ENCODE measurements around the gene NRG2. TPM values are rescaled to one million over a fixed set of nuclear protein-coding genes. Genes with fewer than 3 reads are reported as not detected.
A peak's percentile ranks its signal among the peaks of the same experiment; 100 is the strongest.

NRG2 gene
- total RNA-seq, 1 experiment from 2014 or later: 0.17 TPM

DNA sequence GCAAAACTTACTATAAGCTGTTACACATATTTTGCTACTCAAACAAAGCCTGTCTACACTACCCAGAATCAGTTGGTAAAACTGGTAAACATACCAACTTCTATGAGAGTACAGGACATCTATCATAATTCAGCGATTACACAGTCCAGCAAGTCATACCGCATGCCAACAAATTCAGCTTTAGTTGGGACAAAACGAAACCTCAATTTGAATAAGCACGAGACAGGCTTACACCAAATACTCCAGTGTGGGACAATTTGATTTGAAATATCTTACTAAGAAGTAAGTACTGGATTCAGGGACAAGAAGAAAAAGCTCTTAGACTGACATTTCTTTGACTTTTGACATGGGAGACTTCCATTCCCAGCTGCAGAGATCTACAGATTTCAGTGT is 2.0 kb downstream of the NRG2 start:
- DNase-seq (ENCODE audit: low read depth): no peak

DNA sequence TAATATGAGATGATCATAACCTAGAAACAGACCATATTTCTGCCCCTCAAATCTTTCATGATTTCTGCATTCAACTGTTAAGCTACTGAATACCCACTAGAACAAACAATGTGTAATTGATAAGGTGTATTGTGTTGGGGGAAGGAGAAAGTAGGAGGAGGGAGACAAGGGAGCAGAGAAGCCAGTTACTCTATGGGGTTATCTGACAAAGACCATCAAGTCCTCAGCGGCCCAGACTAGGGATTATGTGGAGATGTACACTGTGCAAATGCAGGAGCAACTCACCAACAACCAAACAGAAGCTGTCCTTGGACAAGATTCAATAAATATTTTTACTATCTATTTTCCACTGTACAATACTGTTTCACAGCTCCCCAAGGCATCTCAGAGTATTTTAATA is 2.7 kb downstream of the NRG2 start:
- no peak for DNase-seq (ENCODE audit: low read depth)

DNA sequence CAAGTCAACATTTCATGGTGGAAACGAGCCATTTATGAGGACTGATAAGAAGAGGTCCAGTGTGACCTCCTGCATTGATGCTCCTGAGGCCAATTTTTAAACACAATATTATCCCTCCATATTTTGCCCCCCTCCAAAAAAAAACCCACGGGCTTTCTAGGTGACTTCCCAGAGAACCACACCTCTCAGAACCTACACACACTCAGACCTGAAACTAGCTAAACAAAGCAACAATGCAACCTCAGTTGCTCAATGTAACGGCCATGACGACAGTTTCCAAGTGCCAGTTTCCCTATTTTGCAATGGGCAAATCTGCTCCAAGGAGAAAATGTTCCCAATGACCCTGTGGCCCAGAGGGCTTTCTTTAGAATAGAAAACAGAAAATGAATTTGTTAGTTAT is 3.5 kb downstream of the NRG2 start:
- DNase-seq (ENCODE audit: low read depth): no peak

DNA sequence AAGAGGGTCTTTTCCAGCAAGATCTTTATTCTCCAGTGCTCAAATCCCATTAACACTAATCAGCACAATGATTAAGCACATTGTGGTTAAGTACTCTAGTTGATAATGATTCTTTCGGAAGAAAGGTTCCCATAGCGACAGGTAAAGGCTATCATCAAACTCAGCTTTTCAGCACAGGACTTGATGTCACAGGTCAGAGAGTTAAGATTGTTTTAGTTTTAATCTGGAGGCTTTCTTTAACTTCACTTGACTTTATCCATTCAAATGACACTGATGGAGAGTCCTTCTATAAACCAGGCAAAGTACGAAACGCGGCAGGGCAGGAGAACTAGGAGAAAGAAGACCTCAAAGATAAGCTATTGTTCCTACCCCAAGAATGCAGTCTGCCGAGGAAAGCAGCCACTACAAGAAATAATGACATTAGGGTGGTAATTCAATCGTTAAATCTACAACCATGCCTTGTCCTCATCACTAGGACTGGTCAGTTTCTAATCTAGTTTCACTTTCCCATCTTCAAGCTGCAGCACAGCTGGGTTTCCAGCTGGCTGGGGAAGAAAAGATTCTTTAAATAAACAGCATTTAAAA is 4.6 kb downstream of the NRG2 start:
- DNase-seq (ENCODE audit: low read depth): peak; percentile 40

DNA sequence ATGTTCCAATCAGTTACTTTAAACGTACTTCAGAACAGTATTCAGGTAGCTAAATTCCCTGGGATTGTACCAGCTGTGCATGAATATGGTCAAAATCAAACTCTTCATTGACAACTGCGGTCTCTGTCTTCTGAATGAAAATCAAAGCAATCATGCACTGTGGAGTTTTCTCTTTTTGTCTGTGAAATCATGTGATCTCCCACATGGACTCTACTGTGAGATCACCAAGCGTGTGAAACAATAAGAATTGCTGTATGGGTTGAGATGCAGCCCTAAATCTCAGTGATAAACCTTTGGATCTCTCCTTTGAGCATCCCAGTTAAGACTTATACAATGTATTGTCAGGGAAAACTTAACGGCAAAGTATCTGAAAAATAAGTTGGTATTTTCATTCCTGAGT is 6.1 kb downstream of the NRG2 start:
- no peak for DNase-seq (ENCODE audit: low read depth)

DNA sequence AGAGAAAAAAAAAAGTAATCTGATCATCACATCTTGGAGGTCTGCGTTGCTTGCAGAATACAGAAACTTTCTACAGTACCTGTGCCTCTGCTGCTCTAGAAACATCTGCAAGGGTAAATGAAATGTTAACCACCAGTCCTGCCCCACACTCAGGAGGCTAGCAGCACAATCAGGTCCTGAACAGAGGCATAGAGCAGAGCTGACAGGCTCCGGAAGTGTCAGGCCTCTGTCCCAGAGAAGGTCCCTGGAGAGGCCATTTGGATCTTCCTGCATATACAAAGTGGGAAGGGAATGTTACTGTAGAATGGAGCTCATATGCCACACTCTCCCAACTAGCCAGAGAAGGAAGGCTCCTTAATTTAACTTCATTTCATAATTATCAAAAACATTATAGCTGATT is 7.2 kb downstream of the NRG2 start:
- no peak for DNase-seq (ENCODE audit: low read depth)

DNA sequence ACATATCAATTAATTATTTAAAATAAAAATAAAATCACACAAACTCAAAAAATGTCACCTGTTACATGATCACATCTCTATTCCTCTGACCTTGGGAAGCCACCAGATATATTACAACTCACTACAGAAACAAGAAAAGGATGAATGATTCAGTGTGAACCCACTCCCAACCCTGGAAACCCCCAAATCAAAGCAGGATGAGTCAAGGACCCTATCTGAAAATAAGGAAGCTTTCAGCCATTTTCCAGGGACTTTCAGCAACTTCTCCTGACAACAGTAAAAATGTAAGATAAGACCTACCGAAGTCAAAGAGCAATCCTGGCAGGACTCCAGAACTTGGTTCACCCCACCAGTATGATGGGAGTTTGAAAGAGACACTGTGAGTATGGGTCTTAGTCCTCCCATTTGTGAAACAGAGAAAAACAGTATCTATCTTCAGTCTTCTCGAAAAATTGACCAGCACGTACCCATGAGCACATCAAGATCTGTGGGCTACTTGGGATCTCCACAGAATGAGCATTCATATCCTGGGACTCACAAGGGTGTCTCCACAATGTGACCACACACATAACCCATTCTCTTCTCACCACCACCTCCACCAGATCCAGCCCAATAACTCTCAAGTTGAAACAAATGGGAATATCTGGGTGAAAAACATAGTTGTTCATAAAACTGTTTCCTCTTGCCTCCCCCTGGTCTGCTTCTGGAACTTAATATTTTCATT is 9.9 kb downstream of the NRG2 start:
- DNase-seq (ENCODE audit: low read depth): no peak

DNA sequence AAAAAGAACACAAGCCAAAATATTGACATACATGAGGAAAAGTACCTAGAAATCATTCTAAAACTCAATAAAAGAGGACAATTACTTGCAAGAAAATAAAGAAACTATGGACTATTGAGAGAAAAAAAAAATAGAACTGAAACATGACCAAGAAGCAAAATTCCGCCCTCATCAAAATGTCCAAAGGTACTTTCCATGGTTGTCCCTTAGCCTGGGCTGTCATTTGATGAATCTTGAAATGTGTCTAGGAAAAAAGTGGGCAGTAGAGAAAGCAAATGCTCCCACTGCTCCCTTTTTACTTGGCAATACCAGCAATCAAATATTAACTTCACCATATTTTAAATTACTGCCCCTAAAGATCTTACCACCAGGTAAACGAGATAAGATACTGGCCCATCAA is 10.8 kb downstream of the NRG2 start:
- DNase-seq (ENCODE audit: low read depth): no peak

DNA sequence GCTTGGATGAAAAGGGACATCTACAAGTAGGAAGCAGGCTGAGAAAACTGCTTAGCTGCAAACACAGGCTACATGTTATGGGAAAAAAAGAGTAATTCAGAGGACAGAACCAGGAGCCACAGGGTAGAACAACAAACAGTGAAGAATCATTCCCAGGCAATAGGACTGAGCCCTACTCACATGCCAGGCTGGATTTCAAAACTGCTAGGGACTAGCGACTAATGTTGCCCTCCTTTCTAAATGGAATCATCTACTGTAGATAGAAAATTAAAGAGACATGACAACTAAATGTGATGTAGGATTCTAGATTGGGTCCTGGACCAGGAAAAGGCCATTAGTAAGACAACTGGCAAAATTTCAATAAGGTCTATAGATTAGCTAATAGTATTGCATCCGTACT is 15.3 kb downstream of the NRG2 start:
- DNase-seq (ENCODE audit: low read depth): no peak

DNA sequence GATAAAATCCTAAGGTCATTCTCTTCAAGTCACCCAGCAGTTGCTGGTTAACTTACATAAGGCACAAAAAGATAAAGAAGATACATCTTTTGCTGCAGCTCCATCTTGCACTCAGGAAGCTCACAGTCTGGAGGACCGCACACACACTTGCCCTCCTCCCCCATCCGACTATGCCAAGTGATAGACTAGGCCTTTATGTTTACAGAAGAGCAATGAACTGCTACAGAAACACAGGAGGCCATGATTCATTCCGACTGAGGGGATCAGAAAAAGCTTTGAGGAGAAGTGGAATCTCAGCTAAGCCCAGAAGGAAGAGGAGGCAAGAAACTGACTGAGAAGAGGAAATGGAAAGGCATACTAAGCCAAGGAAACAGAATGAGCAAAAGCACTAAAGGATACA is 17.4 kb downstream of the NRG2 start:
- DNase-seq (ENCODE audit: low read depth): no peak

DNA sequence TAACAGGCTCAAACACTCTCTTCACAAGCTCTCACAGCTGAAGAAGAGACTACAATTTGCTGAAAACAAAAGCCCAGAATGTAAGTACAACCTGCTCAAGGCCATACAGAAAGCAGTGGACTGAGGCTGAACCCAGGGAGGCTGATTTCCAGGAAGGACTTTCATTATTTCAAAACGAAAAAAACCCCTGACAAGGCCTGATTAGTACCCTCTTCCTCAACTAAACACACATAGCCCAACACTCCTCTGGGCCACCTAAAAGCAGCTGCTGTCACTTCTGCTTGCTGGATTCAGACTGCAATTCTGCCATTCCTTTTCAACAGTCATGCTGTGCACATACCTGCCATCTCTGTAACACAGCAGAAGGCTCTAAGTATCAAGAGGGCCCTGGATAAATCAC is 18.2 kb downstream of the NRG2 start:
- DNase-seq (ENCODE audit: low read depth): no peak

DNA sequence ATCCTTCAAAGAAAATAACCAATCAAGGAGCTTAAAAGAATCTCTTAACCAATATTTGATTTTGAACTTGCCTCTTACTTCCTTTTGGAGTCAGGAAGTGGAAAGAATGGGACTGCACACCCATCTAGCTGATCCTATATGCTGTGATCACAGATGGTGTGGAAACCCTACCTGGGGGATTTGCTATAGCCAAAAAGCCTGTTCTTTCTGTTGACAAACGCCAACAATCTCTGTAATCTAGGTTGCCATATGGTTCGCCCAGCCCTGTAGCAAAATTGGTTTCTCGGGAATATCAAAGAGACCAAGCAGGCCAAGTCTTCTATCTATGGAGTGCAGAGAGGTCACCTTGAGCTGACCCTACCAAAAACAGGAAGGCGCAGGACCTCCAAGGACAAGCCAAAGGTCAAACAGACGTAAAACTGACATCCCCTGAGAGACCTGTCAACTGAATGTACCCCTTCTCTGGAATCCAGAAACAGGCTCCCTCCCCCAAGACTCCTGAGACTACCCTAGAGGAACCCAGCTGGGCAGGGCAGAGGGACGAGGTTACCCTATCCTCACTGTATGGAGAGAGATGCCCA is 19.4 kb downstream of the NRG2 start:
- no peak for DNase-seq (ENCODE audit: low read depth)

DNA sequence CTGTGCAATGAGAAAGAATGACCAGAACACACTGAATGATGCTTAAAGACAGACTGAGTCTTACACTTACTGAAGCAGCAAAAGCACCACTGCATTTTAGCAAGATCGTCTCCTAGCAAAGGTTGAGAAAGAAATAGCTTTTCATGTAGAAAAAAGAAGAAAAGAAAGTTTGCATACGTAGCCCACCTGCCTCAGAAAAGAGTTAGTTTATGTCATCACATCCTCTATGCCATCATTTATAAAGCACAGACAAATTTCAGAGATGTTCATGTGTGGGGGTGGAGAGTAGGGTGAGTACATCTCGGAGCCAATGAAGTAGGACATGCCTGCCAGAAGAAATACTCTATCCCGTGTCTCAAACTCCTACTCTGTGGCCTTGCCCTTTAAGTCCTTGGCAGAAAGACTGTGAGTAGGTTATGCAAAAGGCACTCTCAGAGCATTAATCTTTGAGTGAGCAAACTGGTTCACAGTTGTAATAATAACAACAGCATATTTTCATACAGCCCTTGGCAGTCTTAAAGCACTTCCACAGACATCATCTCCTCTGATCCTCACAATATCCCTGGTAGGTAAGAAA is 22.4 kb downstream of the NRG2 start:
- DNase-seq (ENCODE audit: low read depth): no peak

DNA sequence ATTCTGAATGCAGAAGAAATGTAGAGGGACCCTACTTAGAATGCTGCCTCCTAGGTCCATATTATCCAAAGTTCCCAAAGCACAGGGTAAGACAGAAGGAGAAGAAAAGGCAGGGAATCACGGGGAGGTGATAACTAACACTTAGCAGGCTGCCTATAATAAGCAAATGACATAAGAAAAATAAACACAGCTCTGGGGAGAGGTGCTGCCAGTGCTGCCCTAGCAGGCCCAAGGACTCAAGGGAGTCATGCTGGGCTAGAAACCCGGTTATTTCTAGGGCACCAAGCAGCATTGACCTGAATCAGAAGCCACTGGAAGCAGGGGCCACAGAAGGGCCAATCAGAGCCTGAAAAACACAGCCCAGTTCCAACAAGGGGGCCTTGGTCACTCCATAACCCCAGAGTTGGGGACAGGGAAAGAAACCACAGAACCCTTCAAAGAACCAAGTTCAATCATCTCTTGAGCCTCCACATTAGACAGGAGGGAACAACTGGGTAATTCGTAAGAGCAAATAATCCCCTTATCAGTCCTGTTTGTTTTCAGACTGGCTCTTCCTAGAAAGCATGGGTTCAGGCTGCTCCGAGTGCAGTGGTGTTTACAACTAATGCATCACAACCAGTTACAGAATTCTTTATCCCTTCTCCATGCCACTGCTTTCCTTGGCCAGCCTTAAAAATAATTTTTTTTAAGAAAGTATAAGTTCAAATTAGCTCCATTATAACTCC is 24.0 kb downstream of the NRG2 start:
- DNase-seq (ENCODE audit: low read depth): no peak

DNA sequence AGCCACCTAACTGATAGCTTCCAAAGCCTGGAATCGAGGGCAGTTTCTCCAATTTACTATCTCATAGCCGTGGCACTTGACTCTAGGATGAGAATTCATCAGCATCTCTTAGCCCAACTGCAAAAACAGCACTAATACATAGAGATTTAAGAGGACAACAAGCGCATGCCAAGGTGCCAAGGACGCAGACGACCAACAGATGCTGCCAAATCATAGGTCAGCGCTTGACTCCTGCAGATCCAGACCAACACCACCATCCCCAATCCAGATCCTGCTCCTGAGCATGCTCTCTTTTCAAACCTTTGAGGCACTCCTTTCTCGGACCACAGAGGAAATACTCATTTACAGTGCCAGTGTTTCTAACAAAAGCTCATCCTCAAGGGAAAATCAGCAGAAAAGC is 24.6 kb downstream of the NRG2 start:
- DNase-seq (ENCODE audit: low read depth): no peak

DNA sequence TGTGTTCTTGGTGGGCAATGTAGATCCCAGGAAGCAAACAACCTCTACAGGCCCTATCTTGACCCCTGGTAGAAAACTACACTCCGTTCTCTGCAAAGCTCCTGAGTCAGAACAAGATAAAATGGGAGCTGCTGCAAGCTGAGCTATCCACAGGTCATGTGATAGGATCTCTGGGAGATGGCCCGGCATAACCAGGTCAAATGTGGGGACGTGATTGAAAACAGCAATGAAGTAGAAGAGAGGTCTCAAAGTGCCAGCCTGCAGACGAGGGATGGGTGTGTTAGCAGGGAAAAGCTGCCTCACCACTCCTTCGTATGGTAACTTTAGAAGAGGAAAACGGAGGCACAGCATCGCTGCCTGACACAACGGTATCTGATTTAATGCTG is 25.0 kb downstream of the NRG2 start:
- DNase-seq (ENCODE audit: low read depth): no peak

DNA sequence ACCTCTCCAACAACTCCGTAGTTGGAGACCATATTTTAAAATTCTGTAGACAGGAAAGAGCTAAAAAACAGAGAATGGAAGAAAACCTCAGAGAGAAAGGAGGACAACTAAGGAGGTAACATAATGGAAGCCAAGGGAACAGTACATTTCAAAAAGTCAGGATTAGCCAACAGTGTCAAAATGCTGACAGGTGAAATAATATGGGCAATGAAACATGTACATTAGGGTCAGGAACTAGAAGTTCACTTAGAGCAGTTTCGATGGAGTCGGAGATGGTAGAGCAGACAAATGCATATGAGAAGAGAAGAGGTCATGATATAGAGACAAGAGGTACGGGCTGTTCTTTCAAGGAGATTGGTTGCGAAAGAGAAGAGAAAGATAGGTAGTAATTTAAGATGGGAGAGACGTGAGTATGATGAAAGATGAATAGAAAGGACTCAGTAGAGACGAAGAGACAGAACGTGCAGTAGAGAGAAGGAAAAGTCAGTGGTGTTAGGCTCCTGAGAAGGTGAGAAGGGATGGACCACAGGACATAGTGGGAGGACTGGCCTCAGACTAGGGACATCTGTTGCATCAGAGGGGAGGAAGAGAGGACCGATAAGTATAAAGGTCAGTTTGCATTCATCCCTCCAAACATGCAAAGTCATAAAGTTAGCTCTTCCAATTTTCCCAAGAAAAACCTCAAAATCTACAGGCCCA is 25.6 kb downstream of the NRG2 start:
- no peak for DNase-seq (ENCODE audit: low read depth)

DNA sequence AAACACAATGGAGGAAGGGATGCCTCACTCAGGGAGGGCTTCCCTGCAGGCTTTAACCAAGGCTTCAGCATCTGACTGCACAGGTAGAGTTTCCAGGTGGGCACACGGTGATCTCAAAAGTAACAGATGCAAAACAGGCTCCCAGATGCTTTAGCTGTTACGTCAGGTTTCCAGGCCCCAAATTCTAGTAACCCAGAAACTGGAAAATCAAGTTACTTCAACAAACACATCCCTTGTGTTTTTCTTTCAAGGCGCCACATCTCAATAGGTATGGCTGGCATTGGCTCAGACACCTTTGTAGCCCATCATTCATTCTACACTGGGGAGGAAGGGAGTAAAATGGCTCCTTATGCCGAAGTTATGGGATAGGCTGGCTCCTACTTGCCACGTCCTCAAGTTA is 27.4 kb downstream of the NRG2 start:
- DNase-seq (ENCODE audit: low read depth): no peak

DNA sequence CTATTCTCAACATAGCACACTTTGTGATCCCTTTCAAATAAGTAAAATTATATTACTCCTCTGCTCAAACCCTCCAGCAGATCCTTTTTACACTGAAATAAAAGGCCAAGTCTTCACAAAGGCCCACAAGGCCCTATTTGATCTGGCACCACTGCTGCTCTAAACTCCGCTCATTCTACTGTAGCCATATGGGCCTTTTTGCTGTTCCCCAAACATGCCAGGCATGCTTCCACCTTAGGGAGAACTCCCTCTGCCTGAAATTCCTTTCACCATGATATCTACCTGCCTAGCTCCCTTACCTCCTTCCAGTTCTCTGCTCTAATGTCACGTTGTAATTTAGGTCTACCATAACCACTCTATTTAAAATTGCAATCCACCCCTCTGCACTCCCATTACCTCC is 28.3 kb downstream of the NRG2 start:
- no peak for DNase-seq (ENCODE audit: low read depth)

DNA sequence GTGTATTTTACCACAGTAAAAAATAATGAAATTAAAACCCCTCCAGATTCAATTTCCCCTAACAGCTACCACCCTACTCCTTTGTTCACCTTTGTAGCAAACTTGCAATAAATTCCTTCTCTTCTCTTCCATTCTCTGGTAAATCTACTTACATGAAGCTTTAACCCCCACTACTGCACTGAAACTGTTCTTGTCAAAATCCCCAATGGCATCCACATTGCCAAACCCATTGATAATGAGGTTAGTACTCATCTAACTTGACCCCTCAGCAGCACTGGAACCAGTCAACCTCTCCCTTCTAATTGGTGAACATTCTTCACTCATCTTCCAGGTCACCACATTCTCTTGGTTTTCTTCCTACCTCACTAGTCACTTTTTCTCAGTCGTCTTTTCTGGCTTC is 29.6 kb downstream of the NRG2 start:
- no peak for DNase-seq (ENCODE audit: low read depth)

DNA sequence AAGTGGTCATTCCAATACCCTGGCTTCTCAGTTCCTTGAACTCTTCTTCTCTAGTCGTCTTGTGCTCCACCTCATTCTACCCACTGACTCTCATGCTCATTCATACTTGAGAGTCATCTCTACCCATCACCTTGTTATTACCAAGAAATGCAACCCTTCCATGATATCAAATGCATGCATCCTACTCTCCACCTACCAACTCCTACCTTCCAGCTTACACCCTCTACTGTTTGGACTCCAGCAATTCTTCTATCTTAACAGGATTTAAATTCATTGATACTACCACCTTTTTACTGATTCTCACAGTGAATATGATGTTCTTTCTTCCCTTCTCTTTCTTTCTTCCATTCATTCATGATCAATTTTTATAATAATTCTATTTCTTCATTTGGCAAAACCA is 30.7 kb downstream of the NRG2 start:
- no peak for DNase-seq (ENCODE audit: low read depth)

DNA sequence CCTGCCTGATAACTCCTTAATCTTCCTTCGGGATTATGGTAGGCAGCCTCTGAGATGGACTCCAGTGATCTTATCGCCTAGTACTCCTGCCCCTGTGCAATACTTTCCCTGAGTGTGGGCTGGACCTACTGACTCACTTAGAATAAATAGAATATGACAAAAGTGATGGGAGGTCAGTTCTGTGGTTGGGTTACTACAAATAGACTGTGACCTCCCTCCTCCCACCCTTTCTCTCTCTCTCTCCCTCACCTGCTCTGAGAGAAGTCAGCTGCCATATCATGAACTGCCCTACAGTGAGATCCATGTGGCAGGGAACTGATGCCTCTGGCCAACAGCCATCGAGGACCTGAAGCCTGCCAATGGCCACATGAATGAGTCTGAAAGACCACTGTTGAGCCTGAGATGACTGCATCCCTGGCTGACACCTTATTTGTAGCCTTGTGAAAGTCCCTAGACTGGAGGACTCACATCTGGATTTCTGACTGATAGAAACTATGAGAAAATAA is 31.7 kb downstream of the NRG2 start:
- peak; percentile 32 for DNase-seq (ENCODE audit: low read depth)

All from Daoy (cell line).